ENCODE results near the gene TUBA1C. TPM values are rescaled to one million over a fixed set of nuclear protein-coding genes. Genes with fewer than 3 reads are reported as not detected.

Gene TUBA1C
- polyA plus RNA-seq, 1 experiment, result 2,194 TPM

- H3K36me3 ChIP-seq (ENCODE audit: control insufficient read depth, insufficient read depth, low read length), result no peaks in the 10 kb centered on the region
- TF ChIP-seq CTCF (IDR thresholded peaks at IDR 0.05; ENCODE audit: insufficient read depth, low read depth, low read length), result no peak
- POLR2A ChIA-PET, result no interaction called here
- CTCF ChIA-PET, result interaction anchor here (0.7 to 4.8 kb wide), 9 partner anchors 10 to 1518 kb away, joined by 3 to 38 read pairs (median 3); no protein-coding TSS in a partner anchor
- DNase-seq (ENCODE audit: low read depth), result no peak
- no peak overlapping the region for H3K4me3 ChIP-seq (ENCODE audit: low read depth, low read length)
- H3K27me3 ChIP-seq (ENCODE audit: control insufficient read depth, insufficient read depth, low read length), result no peaks in the 10 kb centered on the region
Observed at GRCh38 chr12:49223590-49224369, 41.1 kb upstream of the TUBA1C start.

GRCh38 chr12:49225576-49226166, 39.2 kb upstream of the TUBA1C start:
- CTCF ChIA-PET, result interaction anchor here (1.2 to 4.8 kb wide), 2 partner anchors 8 to 31 kb away, joined by 3 to 38 read pairs; no protein-coding TSS in a partner anchor
- H3K36me3 ChIP-seq (ENCODE audit: control insufficient read depth, insufficient read depth, low read length), result no peaks in the 10 kb centered on the region
- H3K4me3 ChIP-seq (ENCODE audit: low read depth, low read length), result no peak overlapping the region
- no peak for DNase-seq (ENCODE audit: low read depth)
- no peak for TF ChIP-seq CTCF (IDR thresholded peaks at IDR 0.05; ENCODE audit: insufficient read depth, low read depth, low read length)
- POLR2A ChIA-PET, result no interaction called here
- H3K27me3 ChIP-seq (ENCODE audit: control insufficient read depth, insufficient read depth, low read length), result no peaks in the 10 kb centered on the region

- DNase-seq (ENCODE audit: low read depth), result no peak
- no peak for TF ChIP-seq CTCF (IDR thresholded peaks at IDR 0.05; ENCODE audit: insufficient read depth, low read depth, low read length)
- H3K4me3 ChIP-seq (ENCODE audit: low read depth, low read length), result no peak overlapping the region
- ChIA-PET CTCF (interaction anchor here (1.1 to 1.8 kb wide), 2 partner anchors 62 to 107 kb away, joined by 3 read pairs; no protein-coding TSS in a partner anchor), POLR2A (no interaction called here)
- H3K27me3 ChIP-seq (ENCODE audit: control insufficient read depth, insufficient read depth, low read length), result no peaks in the 10 kb centered on the region
- H3K36me3 ChIP-seq (ENCODE audit: control insufficient read depth, insufficient read depth, low read length), result no peaks in the 10 kb centered on the region
Observed at GRCh38 chr12:49227713-49228112, 37.2 kb upstream of the TUBA1C start.

GRCh38 chr12:49228653-49229052, 36.2 kb upstream of the TUBA1C start:
- CTCF ChIA-PET, result interaction anchor here (1.1 to 1.8 kb wide), 2 partner anchors 63 to 108 kb away, joined by 3 read pairs; no protein-coding TSS in a partner anchor
- Histone ChIP-seq H3K27me3 (ENCODE audit: control insufficient read depth, insufficient read depth, low read length) (no peaks in the 10 kb centered on the region), H3K36me3 (ENCODE audit: control insufficient read depth, insufficient read depth, low read length) (no peaks in the 10 kb centered on the region), H3K4me3 (ENCODE audit: low read depth, low read length) (no peak overlapping the region)
- no peak for DNase-seq (ENCODE audit: low read depth)
- POLR2A ChIA-PET, result no interaction called here
- TF ChIP-seq CTCF (IDR thresholded peaks at IDR 0.05; ENCODE audit: insufficient read depth, low read depth, low read length), result no peak

- no peak for TF ChIP-seq CTCF (IDR thresholded peaks at IDR 0.05; ENCODE audit: insufficient read depth, low read depth, low read length)
- H3K27me3 ChIP-seq (ENCODE audit: control insufficient read depth, insufficient read depth, low read length), result no peaks in the 10 kb centered on the region
- no peaks in the 10 kb centered on the region for H3K36me3 ChIP-seq (ENCODE audit: control insufficient read depth, insufficient read depth, low read length)
- H3K4me3 ChIP-seq (ENCODE audit: low read depth, low read length), result no peak overlapping the region
- ChIA-PET CTCF (interaction anchor here (1.0 to 1.4 kb wide), 5 partner anchors 12 to 142 kb away, joined by 3 to 4 read pairs (median 3); partner anchors contain the start of gene TUBA1A), POLR2A (no interaction called here)
- no peak for DNase-seq (ENCODE audit: low read depth)
Observed at GRCh38 chr12:49230176-49230804, 34.6 kb upstream of the TUBA1C start.

All from BJ (cell line).